Activated CD8-positive, alpha-beta memory T cell treated with anti-CD3 and anti-CD28 coated beads, Interleukin-2, amount 50 U/mL, for 24 hours (primary cell): ENCODE results near the gene TSPO.
"Not testable (repeated sequence)": the region's sequence is repeated elsewhere in the genome, so short reads cannot be mapped to it uniquely, and the experiment has no call there.

ENCODE experiments used
- DNase-seq: peaks from one replicate; pipeline ENCODE4 v3.0.0-alpha.2; 2020; ENCODE audit errors: extremely low read depth

Gene TSPO

DNA sequence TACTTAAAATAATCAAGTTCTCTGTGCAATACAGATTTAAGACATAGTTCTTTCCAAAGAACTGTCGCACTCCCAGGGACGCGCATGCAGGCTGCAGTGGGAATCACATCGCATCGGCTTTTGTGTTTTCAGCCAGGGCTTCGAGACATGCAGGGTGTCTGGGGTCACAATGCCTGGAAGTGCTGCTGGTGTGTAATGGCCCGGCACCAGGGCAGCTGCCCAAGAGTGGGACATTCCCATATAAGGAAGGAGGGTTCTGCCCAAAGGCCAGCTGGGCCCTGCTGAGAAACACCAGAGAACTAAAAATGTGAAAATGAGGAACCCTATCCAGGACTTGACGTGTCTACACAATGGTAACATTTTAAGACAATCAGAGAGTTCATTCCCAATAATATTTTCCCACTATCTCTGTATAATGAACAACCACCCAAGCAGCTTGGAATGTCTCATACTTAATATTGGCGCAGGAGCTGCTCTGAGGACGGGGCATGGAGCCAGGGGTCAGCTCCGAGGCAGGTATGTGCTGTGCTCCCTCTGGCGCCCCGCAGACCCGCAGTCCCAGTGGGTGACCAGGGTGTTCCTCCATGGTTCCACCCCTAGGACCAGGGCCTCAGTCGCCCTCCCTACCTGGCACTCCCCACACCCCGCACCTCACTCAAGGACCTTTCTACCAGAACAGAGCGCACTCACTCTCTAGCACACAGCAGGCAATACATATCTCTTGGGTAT lies 19.4 kb upstream of the TSPO start:
- DNase-seq, result no peak

DNA sequence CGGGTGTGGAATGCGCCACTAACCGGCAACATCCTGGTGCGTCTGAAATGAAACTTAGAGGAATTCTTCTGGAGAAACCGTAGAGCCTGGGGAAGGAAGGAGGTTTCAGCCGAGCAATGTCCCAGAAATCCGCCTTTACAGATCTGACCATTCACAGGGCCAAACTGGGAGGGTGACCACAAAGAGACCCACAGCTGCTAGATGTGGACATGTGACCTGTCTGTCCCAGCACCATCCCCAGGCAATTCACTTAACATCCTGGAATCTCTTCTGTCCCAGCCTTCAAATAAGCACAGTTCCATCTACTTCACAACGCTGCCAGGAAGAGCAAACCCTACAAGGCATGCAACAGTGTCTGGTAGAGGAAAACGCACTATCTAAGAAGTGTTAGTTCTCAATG lies 18.0 kb upstream of the TSPO start:
- no peak for DNase-seq

GRCh38 chr22:43134553-43134952 lies 16.8 kb upstream of the TSPO start:
- DNase-seq, result no peak

- DNase-seq, result no peak
Measured at GRCh38 chr22:43135565-43135964, 15.8 kb upstream of the TSPO start.

- DNase-seq, result no peak
Measured at GRCh38 chr22:43136255-43136654, 15.1 kb upstream of the TSPO start.

GRCh38 chr22:43136801-43137200 lies 14.6 kb upstream of the TSPO start:
- no peak for DNase-seq

DNA sequence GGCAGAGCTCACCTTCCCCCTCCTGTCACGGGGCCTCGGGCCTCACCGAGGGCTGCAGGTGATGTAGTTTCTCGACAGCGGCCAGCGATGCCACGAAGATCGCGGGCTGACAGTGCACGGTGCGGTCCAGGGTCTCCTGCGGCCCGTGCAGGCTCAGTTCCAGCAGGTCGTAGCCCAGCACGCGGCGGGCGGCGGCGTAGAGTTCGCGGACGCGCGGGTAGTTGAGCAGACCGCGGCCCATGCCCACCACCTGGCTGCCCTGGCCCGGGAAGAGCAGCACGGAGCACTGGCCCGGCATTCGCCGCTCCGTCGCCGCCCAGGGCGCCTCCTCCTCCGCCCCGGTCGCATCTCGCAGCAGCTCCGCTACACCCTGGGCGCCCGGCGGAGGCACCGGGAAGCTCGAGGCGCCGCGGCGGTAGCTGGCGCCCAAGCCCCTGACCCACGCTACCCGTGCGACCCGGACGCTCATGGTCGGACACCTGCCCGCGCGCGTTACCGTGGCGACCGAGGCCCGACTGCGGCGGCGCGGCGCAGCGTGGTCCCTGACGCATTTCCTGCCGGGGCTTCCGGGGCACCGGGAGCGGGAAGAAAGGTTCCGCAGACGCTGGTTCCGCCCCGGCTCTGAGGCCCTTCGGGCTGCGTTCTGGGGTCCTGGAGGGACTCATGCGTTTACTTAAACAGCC lies 8.3 kb upstream of the TSPO start, which contains the start of gene MCAT:
TSS of gene MCAT (minus strand) at position 519 of the 683 bp plus-strand sequence. CDS start at position 469, 50 bp downstream.
- peak; percentile 50 for DNase-seq

- no peak for DNase-seq
Measured at GRCh38 chr22:43144949-43145348, 6.4 kb upstream of the TSPO start.

DNA sequence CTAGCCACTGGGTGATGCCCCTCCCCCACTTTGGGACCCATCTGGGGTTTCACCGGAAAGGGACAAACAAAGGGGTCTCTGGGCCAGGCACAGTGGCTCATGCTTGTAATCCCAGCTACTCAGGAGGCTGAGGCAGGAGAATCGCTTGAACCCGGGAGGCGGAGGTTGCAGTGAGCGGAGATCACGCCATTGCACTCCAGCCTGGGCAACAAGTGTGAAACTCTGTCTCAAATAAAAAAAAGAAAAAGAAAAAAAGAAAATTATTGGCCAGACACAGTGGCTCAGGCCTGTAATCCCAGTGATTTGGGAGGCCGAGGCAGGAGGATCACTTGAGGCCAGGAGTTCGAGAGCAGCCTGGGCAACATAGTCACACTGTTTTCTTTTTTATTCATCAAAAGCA lies 6.0 kb upstream of the TSPO start:
- not testable (repeated sequence) for DNase-seq

DNA sequence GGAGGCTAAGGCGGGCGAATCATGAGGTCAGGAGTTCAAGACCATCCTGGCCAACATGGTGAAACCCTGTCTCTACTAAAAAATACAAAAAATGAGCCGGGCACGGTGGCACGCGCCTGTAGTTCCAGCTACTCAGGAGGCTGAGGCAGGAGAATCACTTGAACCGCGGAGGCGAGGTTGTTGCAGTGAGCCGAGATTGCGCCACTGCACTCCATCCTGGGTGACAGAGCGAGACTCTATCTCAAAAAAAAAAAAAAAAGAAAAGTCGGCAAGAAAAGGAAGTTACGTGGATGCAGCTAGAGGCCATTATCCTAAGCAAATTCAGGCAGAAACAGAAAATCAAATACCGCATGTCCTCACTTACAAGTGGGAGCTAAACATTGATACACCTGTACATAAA lies 5.0 kb upstream of the TSPO start:
- DNase-seq, result not testable (repeated sequence)

- no peak for DNase-seq
Measured at GRCh38 chr22:43147821-43148220, 3.5 kb upstream of the TSPO start.

GRCh38 chr22:43148581-43148980 lies 2.8 kb upstream of the TSPO start:
- no peak for DNase-seq

DNA sequence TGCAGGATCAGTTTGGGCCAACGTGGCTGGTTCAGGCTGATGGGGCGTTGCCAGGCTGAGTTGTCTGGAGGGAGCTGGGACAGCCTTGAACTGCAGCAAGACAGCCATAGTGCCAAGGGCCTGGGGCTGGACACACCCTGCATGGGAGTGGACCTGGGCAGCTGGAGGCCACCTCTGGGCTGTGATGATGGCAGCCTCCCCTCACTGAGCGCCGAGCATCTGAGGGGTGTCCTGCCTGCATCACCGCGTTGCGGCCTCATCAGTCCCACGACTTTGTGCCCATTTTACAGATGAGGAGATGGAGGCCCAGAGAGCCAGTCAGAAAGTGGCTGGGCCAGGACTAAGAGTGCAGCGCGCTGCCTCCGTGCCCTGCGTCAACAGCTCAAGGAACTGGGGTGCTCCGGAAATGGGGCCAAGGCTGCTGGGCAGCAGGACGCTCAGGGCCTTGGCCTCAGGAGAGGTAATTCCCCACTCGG lies 590 bp upstream of the TSPO start:
- no peak for DNase-seq

GRCh38 chr22:43152003-43152356 lies 621 bp downstream of the TSPO start:
- no peak for DNase-seq

DNA sequence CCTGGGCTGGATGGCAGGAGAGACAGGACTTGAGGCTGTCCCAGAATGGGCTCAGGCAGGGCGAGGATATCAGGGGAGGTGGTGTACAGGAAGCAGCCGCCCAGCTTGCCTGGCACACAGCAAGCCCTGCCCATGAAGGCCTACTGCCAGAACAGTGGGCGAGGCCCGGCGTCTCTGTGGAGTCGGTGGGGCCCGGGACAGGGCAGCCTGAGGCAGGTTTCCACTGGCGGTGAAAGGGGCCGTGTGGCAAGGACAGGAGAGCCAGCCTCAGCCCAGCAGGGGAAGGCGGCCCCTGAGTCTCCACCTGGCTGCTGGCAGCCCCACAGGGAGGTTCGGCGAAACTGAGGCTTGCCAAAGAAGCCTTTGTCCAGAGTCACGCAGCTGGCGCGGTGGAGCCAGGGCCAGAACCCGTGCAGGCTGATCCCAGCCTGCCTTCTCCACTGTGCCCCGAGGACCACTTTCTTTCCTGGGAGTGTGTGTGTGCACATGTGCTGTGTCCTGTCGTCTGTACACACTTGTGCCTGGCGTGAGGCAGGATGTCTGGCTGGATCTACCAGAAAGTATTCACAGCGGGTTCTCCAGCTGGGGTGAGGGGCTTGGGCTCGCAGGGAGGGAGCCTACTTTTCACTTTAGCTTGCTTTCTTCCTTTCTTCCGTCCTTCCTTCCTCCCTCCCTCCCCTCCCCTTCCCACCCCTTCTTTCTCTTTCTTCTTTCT lies 1.2 kb downstream of the TSPO start:
- DNase-seq, result no peak

DNA sequence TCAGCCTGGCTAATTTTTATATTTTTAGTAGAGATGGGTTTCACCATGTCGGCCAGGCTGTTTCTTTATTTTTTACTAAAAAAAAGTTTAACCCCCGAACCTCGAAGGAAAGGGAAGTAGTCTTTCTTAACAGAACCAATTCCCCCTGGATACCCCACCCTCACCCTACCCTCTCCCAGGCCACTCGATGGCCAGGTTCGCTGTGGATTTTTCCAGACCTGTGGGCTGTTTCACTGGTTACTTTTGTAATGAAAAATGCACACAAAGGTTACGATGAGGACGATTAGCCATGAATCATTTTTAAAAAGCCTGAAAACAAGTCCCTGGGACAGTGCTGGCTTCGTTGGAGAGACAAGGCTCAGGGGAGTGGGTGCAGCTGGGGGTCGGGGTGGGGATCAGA lies 2.5 kb downstream of the TSPO start:
- DNase-seq, result no peak

DNA sequence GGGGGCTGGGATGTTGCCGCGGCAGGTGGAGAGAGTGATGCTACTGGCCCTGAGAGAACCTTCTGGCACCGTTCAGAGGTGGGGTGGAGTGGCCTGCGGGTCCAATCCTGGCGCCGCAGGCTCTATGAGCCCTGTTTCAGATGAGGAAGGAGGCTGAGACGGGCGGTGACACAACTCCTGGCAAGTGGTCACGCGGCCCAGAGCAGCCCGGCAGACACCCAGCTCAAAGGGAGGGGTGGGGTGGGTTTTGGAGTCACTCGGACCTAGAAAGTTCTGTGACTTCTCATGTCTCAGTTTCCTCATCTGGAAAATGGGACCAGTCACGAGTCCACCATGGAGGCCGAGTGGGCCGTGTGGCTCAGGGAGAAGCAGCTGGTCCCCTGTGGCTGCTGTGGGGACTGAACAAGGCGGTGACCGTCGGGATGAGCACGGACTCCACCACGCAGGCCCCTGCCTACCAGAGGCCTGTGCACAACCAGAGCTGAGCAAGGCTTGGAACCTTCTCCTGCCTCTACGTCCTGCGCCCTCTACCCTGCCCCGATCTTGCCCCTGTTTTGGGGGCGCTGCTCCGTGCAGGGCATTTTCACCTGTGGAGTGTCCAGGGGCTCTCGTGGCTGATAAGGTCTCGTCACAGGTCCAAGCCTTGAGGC lies 3.7 kb downstream of the TSPO start:
- no peak for DNase-seq

GRCh38 chr22:43155789-43156188 lies 4.4 kb downstream of the TSPO start:
- no peak for DNase-seq

- no peak for DNase-seq
Measured at GRCh38 chr22:43156413-43156812, 5.1 kb downstream of the TSPO start.

- DNase-seq, result no peak
Measured at GRCh38 chr22:43157874-43158546, 6.7 kb downstream of the TSPO start.

DNA sequence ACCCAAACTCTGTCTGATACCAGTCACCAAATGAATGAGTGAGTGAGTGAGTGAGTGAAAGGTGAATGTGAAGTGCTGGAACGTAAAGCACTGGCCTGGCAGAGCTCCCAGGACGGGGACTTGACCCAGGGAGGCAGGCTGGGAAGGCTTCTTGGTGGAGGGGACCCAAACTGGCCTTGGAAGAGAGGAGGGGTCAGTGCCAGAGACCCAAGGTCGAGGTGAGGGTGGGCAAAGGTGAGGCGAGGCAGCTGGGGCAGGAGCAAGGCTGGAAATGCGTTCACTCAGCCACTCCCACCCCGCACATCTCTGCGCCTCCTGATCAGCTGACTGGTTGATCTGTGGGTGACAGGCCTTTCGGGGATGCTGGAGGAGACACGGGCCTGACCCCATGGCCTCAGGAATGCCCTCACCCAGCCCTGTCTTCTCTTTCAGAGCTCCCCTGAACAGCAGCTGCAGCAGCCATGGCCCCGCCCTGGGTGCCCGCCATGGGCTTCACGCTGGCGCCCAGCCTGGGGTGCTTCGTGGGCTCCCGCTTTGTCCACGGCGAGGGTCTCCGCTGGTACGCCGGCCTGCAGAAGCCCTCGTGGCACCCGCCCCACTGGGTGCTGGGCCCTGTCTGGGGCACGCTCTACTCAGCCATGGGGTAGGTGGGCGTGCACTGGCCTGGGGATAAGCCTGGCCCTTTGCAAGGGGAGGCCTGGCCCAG lies 7.6 kb downstream of the TSPO start:
- no peak for DNase-seq
